ENCODE measurements around the gene EYA3. TPM values are rescaled to one million over a fixed set of nuclear protein-coding genes. Genes with fewer than 3 reads are reported as not detected.

EYA3 gene
- total and polyA plus RNA-seq, 10 of the 15 experiments (the other 5 are each of a cell fraction or from before 2014, with no cell fraction given) = 13.0 to 46.6 (median 23.4) TPM

GRCh38 chr1:28062806-28063205, 25.6 kb downstream of the EYA3 start:
- ChIA-PET RAD21 (ENCODE audit: unreplicated experiment) (no interaction called here), SMC1A (ENCODE audit: uncharacterized antibody, unreplicated experiment) (interaction anchor here (1.4 kb wide), 1 partner anchor 24 kb away, joined by 3 read pairs; no protein-coding TSS in a partner anchor), CTCF (no interaction called here), POLR2A (interaction anchor here (0.5 kb wide), 2 partner anchors 77 to 159 kb away, joined by 5 to 7 read pairs; no protein-coding TSS in a partner anchor)
- FAIRE-seq (no peak), DNase-seq (ENCODE audit: low read depth, low spot score) (no peak), ATAC-seq (no peak)
- intact Hi-C loops (cut with micrococcal nuclease; ENCODE audit: unreplicated experiment) = no loop called here
- Histone ChIP-seq H3K79me2 (ENCODE audit: control insufficient read depth, insufficient read depth, low read length) (peaks cover 50% of the 10 kb centered on the region), H3K9me3 (replicated peaks; ENCODE audit: control insufficient read depth, insufficient read depth, low read length) (peaks cover 3% of the 10 kb centered on the region; the same call in 2 of the 3 replicates), H2AFZ (ENCODE audit: control insufficient read depth, low read depth, low read length) (no peak overlapping the region), H3K4me3 (no peak overlapping the region), H3K4me2 (ENCODE audit: control insufficient read depth, insufficient read depth) (no peak overlapping the region), H3K27ac (ENCODE audit: control insufficient read depth, insufficient read depth) (no peak overlapping the region), H3K4me1 (ENCODE audit: control insufficient read depth, insufficient read depth, low read length) (no peaks in the 10 kb centered on the region), H3K36me3 (ENCODE audit: control insufficient read depth in 2 of 2, insufficient read depth in 2 of 2, low read length in 1 of 2) (peaks cover 0 to 2% of the 10 kb centered on the region in 2 experiments; a peak in 1 of 4 replicates), H3K9ac (ENCODE audit: control insufficient read depth, insufficient read depth, low read length) (no peak overlapping the region), H4K20me1 (ENCODE audit: control insufficient read depth, insufficient read depth) (no peaks in the 10 kb centered on the region), H3K27me3 (replicated peaks in 1 of 2; ENCODE audit: control insufficient read depth in 2 of 2, insufficient read depth in 2 of 2, low read length in 1 of 2) (no peaks in the 10 kb centered on the region)
- 86% methylated on average over 5 of the region's 7 CpGs for WGBS (ENCODE audit: insufficient coverage, insufficient replicate concordance, low lambda C conversion rate, missing lambda C conversion rate)
- in situ Hi-C loops (cut with MboI) = no loop called here
- no TSS peak for BruUV-seq (replicated peaks)
- TF ChIP-seq, protein P1, sequence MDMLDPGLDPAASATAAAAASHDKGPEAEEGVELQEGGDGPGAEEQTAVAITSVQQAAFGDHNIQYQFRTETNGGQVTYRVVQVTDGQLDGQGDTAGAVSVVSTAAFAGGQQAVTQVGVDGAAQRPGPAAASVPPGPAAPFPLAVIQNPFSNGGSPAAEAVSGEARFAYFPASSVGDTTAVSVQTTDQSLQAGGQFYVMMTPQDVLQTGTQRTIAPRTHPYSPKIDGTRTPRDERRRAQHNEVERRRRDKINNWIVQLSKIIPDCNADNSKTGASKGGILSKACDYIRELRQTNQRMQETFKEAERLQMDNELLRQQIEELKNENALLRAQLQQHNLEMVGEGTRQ (IDR thresholded peaks at IDR 0.05; ENCODE audit: borderline replicate concordance, low read depth, low read length) = no peak
- TF ChIP-seq RAD21 (IDR thresholded peaks at IDR 0.05; ENCODE audit: insufficient read depth, low read depth, low read length) (no peak), RELB (IDR thresholded peaks at IDR 0.05; ENCODE audit: low read depth) (no peak), HCFC1 (IDR thresholded peaks at IDR 0.05; ENCODE audit: low read length) (no peak), NRF1 (conservative IDR thresholded peaks at IDR 0.05; ENCODE audit: low read depth, low read length) (no peak), SIX5 (IDR thresholded peaks at IDR 0.05; ENCODE audit: low read depth, low read length, severe bottlenecking) (no peak), NFYA (IDR thresholded peaks at IDR 0.05; ENCODE audit: borderline replicate concordance, low read depth, low read length) (no peak), SKIL (IDR thresholded peaks at IDR 0.05; ENCODE audit: low read depth, poor library complexity, severe bottlenecking) (no peak), CEBPB (IDR thresholded peaks at IDR 0.05; ENCODE audit: borderline replicate concordance in 1 of 2, low read depth in 2 of 2, low read length in 2 of 2) (no peak), SREBF1 (IDR thresholded peaks at IDR 0.05; ENCODE audit: low read length) (no peak), HSF1 (IDR thresholded peaks at IDR 0.05; ENCODE audit: low read depth, low read length) (no peak)
- TF ChIP-seq, protein P2, sequence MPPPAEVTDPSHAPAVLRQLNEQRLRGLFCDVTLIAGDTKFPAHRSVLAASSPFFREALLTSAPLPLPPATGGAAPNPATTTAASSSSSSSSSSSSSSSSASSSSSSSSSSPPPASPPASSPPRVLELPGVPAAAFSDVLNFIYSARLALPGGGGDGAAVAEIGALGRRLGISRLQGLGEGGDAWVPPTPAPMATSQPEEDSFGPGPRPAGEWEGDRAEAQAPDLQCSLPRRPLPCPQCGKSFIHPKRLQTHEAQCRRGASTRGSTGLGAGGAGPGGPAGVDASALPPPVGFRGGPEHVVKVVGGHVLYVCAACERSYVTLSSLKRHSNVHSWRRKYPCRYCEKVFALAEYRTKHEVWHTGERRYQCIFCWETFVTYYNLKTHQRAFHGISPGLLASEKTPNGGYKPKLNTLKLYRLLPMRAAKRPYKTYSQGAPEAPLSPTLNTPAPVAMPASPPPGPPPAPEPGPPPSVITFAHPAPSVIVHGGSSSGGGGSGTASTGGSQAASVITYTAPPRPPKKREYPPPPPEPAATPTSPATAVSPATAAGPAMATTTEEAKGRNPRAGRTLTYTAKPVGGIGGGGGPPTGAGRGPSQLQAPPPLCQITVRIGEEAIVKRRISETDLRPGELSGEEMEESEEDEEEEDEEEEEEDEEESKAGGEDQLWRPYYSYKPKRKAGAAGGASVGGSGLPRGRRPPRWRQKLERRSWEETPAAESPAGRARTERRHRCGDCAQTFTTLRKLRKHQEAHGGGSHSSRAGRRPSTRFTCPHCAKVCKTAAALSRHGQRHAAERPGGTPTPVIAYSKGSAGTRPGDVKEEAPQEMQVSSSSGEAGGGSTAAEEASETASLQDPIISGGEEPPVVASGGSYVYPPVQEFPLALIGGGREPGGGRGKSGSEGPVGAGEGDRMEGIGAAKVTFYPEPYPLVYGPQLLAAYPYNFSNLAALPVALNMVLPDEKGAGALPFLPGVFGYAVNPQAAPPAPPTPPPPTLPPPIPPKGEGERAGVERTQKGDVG (CRISPR knock-in tag; IDR thresholded peaks at IDR 0.05) = no peak
